GM12874 (cell line): ENCODE results near the gene FRMD4B.

Experiments used
- TF ChIP-seq, protein P1 (sequence below): IDR thresholded peaks from 2 replicates; pipeline ENCODE4 v1.5.1; 2011; ENCODE audit warnings: low read depth, mild to moderate bottlenecking, control low read depth, low read length, moderate library complexity; ENCODE audit not compliant: insufficient read depth

The FRMD4B gene

DNA sequence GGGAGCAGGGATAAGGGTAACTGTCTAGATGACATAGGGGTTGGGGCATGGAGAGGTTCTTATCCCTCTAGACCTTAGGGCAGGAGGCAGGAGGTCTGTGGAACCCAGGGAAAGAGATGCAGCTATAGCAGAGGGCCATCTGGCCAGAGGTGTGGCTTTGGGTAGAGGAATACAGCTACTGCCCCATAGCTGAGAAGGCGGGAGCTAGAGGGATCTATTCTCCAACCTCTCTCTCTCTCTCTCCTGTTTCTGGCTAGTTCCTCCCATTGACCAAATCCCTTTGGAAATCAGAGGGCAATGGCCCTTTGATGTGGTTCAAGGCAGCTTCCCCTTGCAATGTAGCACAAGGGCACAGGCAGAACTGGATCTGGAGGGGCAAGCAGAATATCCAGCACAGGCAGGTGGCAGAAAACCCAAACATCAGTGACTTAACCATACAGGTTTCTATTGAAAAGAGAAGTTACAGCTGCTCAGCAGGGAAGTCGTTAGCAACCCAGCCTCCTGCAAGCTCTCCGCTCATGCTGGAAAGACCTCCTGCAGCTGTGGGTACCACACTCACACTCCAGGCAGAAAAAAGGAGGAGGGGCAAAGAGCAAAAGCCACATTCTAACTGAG is 241.2 kb downstream of the FRMD4B start:
- TF ChIP-seq, protein P1, sequence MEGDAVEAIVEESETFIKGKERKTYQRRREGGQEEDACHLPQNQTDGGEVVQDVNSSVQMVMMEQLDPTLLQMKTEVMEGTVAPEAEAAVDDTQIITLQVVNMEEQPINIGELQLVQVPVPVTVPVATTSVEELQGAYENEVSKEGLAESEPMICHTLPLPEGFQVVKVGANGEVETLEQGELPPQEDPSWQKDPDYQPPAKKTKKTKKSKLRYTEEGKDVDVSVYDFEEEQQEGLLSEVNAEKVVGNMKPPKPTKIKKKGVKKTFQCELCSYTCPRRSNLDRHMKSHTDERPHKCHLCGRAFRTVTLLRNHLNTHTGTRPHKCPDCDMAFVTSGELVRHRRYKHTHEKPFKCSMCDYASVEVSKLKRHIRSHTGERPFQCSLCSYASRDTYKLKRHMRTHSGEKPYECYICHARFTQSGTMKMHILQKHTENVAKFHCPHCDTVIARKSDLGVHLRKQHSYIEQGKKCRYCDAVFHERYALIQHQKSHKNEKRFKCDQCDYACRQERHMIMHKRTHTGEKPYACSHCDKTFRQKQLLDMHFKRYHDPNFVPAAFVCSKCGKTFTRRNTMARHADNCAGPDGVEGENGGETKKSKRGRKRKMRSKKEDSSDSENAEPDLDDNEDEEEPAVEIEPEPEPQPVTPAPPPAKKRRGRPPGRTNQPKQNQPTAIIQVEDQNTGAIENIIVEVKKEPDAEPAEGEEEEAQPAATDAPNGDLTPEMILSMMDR: no peak

DNA sequence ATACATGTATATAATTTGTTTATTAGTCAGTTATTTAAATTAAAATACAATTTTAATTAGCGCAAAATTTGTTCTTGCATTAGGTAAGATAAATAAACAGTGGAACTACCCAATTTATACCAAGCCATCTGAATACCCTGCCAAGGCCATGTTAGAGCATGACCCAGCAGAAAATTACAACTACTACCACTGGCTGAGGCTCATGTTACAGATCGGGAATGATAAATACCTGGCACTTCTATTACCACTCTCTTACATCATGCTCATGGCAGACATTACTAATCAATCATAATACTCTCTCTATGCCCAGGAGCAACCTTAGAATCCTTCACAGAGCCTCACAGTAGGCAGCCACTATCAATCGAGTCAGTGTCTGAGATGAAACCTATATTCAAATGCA is 242.3 kb downstream of the FRMD4B start:
- TF ChIP-seq, protein P1: no peak

DNA sequence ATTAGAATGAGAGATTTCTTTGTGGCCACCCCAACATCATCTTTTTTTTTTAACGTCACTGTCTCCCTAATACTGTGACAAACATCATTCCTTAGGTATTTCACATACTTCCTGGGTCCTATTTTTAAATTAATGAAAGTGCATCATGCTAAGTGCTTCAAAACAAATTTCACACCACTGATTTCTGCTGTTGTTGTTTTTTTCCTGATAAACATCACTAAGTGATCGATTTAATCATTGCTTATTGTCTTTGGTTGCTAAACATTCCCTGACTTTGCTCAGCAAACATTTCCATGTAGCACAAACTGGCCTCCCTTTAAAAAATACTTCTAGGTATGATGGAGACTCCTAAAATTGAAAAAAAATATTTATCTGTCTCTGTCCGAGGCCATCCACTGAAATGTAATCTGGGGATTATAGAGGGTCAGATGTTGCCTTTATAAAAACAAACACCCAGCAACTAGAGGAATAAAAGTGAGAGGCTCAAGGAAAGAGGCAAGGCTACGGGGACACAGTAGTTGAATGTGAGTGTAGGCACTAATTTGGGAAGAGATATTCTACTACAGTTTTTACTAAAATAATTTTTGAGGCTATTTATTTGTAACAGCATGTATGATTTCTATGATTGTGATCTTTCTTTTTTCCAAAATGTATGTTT is 243.0 kb downstream of the FRMD4B start:
- TF ChIP-seq, protein P1: no peak

- TF ChIP-seq, protein P1: no peak
Measured at GRCh38 chr3:69142090-69142489, 243.8 kb downstream of the FRMD4B start.

DNA sequence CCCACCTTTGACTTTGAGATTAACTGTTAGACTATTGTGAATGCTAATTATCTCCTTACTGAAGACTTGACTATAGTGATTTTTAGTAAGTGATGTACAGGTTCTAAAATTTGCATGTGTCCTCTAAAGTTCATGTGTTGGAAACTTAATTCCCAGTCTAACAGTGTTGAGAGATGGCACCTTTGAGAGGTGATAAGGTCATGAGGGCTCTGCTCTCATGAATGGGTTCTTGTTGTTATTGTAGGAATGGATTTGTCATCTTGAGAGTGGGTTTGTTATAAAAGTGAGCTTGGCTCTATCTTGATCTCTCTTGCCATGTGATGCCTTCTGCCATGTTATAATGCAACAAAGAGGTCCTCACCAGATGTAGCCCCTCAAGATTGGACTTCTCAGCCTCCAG is 244.6 kb downstream of the FRMD4B start:
- TF ChIP-seq, protein P1: no peak

- TF ChIP-seq, protein P1: no peak
Measured at GRCh38 chr3:69137412-69137811, 248.5 kb downstream of the FRMD4B start.

GRCh38 chr3:69137005-69137404 is 248.9 kb downstream of the FRMD4B start:
- TF ChIP-seq, protein P1: no peak
